HG02884 (cell line): Measurements from ENCODE around the gene MTHFSD.

Experiments
- ATAC-seq: cut with Tn5 transposase; IDR thresholded peaks from one replicate; pipeline ENCODE4 v1.9.1; 2021; ENCODE audit warnings: mild to moderate bottlenecking, moderate library complexity; ENCODE audit not compliant: unreplicated experiment

Gene MTHFSD

DNA sequence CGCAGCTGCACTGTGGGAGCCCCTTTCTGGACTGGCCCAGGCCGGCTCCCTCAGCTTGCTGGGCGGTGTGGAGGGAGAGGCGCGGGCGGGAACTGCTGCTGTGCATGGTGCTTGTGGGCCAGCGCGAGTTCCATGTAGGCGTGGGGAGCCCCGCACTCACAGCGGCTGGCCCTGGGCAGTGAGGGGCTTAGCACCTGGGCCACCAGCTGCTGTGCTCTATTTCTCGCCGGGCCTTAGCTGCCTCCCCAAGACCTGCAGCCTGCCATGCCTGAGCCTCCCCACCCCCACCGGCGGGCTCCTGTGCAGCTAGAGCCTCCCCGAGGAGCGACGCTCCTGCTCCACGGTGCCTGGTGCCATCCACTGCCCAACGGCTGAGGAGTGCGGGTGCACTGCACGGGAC is 1.7 kb downstream of the MTHFSD start:
- ATAC-seq, result no peak

DNA sequence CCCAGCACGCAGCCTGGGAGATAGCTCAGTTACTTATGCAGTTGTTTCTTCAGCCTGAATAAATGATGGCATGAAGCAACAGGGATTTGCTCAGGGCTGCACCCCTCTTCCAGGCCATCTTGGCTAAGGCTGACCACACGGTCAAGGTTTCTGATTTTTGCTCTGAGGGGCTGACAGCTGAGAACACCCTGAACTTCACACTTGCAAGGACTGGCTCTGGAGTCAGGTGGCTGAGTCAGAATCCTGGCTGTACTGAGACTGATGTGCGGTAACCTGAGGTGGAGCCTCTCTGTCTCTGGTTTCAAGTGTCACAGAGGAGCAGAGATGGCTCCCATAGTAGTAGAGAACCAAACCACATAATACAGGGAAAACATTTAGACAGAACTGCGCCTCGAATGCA is 4.8 kb downstream of the MTHFSD start:
- no peak for ATAC-seq

DNA sequence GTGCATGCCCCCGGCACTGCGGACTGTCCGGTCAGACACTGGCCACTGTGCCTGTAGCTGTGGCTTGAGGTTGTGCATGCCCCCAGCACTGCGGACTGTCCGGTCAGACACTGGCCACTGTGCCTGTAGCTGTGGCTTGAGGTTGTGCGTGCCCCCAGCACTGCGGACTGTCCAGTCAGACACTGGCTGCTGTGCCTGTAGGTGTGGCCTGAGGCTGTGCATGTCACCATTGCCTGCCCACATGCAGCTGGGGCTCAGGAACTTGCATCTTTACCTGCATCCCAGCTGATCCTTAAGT is 5.2 kb downstream of the MTHFSD start:
- no peak for ATAC-seq

DNA sequence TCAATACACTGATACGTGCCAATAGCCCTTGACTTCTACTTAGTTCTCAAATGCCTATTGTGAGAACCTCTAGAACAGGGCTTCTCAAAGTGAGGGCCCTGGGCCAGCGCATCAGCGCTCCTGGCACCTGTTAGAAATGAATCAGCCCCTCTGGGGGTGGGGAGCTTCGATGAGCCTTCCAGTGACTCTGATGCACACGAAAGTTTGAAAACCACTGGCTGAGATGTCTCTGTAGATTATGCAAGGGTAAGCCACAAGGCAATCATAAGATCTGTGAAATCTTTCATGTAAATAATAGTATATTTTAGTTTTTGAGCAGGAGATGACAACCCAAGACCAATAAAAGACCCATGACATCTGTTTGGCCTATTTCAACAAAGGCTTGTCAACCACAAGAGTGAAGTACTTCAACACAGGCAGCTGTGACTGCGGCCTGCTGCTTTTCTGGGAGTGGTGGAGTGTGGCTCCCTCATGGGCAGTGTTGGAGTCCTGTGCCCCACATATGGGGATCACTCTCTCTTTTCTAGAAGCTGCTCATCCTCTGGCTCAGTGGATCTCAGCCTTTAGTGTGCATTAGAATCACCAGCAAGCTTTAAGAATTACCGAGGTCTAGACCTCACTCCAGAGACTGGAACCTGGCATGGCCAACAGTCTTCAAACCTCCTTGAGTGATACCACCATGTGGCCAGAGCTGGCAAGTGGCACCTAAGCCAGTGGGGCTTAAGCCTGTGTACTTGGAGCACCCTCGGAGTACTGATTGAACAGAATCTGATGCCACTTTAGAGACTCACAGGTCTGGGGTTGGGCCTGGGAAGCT is 5.8 kb downstream of the MTHFSD start:
- ATAC-seq, result no peak

DNA sequence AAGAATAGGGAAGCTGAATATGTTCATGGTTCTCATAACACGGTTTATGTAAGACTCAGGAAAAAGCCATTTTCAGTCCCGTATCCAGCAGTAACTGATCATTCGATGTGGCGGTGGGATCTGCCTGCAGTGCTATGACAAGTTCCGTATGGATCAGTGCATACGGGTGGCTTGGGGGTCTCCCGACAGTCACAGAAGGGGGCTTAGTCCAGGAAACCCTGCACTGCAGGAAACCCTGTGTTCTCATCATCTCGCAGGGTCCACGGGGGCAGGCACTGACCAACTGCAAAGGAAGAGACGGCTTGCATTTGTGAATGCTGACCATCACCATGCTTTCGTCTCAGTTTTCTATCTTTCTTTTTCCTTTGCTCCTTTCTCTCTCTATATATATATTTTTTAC is 7.7 kb downstream of the MTHFSD start:
- no peak for ATAC-seq

DNA sequence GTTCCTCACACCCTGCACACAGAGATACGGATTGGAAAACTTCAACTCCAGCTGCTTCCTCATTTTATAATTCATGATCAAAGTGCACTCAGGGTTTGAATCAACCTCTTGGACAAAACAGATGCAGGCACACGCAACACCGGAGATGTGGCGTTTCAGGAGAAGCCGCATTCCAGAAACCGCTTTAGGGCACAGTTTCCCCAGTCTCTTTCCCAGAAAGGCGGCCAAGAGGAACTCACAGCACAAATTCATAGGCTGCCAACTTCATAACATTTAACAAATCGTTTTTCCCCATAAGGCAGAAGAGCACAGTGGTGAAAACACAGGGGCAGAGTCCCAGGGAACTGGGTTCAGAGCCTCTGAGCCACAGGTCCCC is 8.4 kb downstream of the MTHFSD start:
- no peak for ATAC-seq

DNA sequence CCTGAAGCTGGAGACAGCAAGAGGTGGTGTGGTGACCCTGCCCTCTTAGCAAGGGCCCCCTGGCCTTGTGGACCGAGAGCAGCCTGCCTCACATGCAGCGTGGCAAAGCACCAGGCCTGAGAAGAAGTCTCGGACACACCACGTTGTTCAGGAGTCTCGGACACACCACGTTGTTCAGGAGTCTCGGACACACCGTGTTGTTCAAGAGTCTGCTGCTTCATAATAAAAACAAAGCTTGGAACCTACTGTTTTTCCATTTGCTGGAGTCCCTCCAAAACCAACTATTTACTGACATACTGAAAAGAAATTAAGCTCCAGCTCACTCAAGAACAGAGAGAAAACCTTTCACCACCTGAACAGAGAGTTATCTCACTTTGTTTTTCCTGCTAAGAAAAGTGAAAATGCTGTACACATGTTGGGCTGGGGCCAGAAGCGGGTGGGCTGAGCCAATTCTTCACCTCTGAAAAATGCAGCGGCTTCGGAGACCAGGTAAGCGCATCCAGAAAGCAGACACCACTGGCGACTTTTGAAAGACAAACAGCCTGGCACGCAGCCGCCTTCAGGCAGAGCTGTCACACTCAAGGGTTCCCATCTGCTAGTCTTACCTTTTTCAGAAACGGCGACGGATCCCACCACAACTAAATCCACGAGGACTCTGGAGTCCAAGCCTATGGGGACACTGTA is 8.9 kb downstream of the MTHFSD start:
- no peak for ATAC-seq

DNA sequence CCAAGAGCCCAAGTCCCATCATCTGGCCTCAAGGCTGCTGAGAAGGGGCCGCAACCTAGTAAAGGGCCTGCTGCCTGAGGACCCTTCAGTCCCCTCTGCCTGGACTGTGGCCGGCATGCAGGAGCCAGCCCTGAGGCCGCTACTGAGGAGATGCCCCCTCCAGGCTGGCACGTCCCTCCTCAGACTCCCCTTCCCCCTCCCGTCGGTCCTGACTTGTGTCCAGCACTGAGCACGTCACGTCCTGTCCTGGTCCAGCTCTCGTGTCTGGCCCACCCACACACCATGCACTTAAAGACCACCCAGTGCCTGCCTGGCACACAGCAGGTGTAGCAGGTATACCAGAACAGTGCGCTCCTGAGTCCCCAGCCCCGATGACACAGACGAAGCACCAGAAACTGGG is 9.6 kb downstream of the MTHFSD start:
- ATAC-seq, result no peak

DNA sequence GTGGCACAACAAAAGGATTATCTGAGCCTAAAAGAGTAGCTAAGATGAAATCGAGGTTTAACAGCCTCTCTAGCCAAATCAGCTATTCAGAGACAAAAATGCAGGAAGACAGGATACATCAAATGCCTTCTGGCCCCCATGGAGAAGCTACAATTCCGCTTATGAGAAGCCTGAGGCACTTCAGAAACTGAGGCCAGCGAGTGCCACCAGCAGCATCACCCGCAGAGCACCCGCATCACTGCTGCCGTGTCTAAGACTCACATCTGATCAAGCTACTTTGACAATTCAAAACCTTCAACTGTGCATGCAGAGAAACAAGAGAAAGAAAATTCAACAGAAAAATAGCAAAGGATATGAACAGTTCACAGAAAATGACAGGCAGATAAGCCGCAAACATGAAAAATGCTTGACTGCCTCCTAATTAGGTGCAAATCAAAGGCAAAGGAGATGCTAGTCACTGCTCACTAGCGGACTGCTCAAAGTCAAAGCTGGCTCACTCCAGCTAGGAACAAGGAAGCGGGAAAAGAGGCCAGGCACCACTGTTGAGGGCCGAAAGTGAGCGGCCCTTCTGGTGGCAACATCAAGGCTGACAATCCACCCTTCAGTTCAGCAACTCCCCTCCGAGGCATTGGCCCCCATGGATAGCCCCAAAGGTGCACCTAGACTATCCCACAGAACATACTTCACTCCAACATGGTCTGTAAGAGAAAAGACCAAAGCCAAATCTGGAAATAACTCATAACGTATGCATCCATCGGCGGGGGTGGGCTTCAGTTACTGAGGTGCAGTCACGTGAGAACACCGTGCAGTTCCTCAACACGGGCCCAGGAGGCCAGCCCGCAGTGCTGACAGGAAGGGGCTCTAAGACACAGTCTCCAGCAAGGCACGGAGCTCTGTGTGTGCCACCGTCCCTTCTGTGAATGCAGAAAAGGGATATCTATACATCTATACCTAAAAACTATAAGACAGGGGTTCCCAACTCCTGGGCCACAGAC is 12.0 kb downstream of the MTHFSD start:
- no peak for ATAC-seq

DNA sequence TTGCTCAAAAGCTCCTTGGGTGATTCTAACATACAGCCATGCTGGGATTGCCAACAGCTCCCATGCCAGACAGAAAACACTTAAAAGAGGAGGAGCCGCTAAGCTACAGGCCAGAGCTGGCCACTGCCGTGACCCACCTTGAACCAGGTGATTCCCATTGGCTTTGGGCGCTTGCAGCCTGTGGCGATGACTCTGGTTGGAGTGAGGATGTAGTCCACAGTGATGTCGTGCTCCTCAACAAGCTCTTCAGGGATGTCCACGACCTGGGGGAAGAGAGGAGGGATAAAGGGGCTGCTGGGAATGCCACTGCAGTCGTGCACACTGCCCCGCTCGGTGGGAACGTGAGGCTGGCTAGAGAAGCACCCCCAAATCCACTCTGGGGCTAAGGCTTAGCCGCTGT is 13.5 kb downstream of the MTHFSD start:
- ATAC-seq, result no peak

DNA sequence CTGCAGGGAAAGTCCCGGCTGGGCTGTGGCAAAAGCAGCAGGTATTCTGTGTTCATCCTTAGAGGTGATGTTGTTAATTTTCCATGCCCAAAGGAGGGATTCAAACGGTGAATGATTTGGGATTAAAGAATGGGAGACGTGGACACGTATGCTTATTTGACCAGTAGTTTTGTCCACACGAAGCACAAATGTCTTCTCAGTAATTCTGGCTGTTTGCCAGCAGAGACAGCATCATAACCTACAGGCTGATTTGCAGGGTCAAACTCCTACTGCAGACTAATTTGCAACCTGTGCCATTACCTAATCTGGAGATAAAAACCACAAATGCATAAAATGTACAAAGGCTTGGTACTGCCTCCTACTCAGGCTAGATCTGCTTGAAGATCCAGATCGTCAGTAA is 14.1 kb downstream of the MTHFSD start:
- ATAC-seq, result no peak

DNA sequence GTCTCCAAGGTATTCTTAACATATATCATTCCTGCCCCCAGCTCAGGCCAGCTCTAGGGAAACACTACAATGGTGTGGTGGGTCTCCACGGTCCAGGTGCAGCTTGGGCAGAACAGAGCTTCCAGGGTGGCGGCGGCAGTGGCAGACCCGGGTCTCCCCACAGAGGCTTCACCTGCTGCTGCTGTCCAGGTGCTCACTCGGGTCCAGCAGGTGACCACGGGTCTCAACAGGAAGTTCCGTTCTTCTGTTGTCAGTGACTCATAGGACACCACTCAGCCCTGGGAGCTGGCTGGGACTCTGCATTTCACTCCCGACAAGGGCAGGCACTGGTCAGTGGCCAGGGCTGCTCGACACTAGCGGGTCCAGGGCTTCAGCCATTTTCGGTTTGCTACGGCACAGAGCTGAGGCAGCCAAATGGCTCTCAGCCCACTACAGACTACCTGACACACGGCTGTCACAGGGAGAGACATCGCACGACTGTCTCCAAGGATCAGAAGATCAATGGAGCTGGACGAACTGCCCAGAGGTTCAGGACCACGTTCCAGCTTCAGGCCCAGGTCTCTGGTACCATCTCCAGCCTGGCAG is 16.7 kb downstream of the MTHFSD start:
- no peak for ATAC-seq

DNA sequence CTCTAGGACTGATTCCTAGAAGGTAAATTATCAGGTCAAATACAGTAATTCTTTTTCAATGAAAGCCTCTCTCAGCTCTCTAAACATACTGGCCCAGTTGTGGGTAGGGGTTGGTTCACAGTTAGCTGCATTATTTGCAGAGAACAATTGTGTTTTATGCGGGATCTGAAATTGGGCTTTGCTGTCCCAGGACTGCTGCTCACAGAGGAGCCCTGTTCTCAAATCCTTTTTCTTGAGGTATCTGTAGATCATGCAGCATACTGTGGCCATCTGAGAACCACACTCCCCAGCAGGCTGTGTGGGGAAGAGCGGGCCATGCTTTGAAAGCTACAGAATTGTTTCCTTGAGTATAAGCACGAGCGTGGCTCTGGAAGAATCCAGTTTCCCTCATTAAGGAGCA is 17.5 kb downstream of the MTHFSD start:
- ATAC-seq, result no peak

DNA sequence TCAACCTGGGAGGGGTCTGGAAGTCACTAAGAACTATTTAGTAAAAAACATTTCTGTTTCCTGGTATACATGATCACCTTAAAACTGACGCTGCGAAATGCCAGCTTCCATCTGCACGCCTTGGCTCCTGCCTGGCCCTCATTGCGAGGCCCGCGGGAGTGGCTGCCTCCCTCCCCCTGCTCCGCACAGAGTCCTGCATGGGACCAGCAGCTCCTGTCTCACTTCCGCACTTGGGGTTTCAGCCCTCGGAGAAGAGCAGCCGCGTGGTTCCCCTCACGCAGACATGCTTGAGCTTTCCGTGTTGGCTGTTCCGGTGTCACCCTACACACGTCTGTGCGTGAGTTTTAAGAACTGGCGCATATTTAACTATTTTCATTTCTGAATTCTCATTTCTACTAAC is 18.4 kb downstream of the MTHFSD start:
- ATAC-seq, result no peak

DNA sequence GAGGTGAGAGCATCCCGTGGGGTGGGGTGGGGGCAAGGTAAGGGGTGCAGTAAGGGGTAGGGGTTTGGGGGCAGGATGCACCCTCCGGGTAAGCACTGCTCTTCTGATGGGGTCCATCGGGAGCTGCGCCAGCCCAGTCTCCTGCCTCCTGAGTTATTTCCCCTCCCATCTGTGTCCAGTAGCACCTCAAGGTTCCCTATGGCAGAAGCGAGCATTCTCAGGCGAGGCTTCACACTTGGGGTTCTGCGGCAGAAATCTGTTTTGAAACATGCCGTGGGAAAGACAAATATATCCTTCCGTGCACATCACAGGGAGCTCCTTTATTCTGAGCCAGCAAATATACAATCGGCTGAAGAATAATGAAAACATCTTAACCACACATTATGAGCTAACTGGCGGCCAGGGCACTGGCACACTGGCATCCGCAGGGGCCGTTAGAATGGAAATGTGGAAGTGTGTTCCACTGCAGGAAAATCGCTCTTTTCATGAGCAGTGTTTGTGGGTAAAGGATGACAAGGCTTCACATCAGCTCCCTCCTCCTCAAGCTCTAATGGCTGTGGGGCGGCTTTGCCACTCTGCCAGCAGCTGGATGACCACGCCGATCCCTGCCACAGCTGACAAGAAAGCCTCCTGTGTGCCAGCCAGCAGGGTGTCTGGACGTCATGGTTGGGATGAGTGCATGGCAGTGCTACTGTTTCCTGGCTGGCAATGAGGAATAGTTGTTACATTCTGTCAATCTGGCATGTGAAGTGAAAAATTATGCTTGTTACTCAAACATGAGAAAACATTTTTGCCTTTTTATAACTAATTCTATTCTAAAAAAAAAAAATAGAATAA is 20.0 kb downstream of the MTHFSD start:
- ATAC-seq, result no peak

DNA sequence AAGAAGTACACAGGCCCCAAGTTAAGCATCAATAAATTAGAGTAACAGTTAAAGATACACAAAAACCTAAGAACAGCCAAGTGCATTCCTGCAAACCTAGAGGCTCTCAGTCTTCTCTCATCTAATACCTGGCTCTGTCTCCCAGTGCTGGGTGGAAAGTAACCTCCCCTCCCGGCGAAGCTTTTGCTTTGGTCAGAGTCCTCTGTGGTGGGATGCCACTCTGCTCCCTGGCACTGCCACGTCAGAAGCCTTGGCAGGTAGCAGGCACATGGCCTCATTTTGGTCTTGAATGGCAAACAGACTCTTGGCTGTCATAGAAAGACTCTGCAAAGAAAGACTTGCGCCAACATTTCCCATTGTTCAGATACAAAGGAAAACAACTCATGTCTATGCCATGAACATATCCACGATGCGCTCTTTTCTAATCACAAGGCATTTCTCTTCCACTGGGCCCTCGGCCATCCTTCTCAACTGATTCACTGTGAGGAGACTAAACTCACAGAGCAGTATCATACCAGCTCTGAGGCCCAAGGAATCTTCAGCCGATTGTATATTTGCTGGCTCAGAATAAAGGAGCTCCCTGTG is 21.2 kb downstream of the MTHFSD start:
- no peak for ATAC-seq

DNA sequence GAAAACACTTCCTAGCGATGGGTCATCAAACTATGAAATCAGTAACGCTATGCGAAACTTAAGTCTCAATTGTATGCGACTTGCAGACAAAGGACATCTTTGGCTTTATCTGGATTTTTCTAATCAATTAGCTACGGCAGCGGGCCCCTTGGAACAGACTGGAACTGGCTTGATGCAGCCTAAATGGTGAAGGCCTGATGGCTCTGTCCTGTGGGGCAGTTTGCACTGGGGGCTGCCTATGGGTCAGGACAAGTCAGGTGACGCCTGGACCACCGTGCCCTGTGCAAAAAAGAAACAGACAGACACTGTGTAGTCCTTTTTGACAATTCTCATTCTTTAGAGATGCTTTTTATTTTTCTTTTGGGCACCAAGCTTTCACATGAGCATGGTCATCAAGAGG is 22.0 kb downstream of the MTHFSD start:
- no peak for ATAC-seq

DNA sequence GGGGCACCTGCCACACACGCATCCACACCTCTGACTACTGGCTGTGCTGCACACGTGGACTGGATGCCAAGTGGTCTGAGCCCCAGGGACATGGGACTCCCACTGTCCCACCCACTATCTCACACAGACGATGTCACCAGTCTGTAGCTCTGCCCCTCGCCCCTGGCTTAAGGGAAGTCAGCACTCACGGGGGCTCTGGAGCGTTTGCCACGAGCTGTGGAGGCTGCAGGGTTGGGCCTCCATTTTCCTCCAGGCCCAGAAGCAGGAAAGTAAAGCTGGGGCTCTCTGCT is 22.6 kb downstream of the MTHFSD start:
- ATAC-seq, result no peak

DNA sequence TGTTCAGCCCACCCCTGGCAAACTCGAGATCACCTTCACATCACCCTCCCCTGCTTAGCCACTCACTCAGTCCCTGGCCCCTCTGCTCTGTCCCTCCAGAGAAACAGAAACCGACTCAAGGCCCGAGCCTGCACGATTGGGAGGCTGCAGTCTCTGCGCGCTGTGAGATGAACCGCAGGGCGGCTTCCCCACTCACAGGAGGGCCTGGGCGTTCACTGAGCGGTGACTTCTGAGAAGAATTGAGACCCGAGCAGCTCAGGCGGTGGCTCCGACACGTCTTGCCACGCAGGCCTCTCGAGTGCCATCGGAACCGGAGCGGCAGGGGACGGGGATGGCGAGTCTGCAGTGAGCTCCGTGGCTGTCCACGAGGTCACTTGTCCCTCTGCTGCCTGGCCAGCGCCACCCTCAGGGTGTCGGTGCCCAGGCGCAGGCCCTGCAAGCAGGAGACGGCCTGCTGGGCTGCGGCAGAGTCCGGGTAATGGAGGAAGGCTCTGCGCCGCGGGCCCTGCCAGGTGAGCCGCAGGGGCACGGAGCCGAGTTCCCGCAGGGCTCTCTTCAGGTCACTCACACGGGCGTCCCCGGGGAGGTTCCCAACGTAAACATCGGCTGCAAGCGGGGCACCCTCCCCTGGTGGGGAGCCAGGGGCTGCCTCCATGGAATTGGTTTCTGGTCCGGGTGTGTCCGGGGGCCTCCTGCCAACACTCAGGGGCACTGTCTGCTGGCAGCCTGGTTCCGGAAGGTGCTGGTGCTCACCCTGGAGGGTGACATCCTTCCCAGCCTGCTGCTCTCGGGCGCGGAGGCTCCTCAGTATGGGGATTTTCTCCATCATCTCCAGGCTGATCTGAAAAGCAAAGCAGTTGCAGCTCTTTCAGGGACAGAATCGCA is 23.2 kb downstream of the MTHFSD start:
- ATAC-seq, result no peak
